ENCODE results near the gene GZMB. TPM values are rescaled to one million over a fixed set of nuclear protein-coding genes. Genes with fewer than 3 reads are reported as not detected.
"Not testable (repeated sequence)": the region's sequence is repeated elsewhere in the genome, so short reads cannot be mapped to it uniquely, and the experiment has no call there.

The GZMB gene
- total and polyA plus RNA-seq, 2 donors = 7.0 to 7.3 TPM

DNA sequence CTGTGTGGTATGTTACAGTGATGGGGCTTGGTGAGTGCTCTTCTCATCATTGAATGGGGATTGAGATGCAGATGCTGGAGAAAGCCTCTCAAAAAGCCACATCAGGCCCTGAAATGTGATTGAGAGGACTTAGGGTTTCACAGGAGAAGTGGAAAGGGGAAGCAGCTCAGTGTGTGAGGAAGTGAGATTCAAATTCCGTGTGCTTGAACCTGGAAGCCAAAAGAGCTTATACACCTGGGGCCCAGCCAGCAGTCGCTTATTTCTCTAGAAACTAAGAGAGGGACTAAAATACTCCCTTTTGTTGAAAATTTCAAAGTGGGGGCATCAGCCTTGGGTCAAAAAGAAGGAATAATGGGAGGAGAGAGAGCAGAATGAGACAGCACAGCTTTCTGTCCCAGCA lies 39.1 kb upstream of the GZMB start:
- Histone ChIP-seq H3K9me3 (ENCODE audit: control insufficient read depth in 2 of 2, insufficient read depth in 1 of 2, low read length in 1 of 2) (no peaks in the 10 kb centered on the region), H3K27ac (ENCODE audit: low read depth in 1 of 2, low read length in 1 of 2) (peak overlapping the region; percentile 88 to 89), H3K4me3 (ENCODE audit: low read length in 2 of 2) (no peak overlapping the region), H3K4me1 (ENCODE audit: control insufficient read depth in 2 of 2, insufficient read depth in 2 of 2, low read length in 2 of 2) (peaks cover 21 to 24% of the 10 kb centered on the region in 2 donors), H3K36me3 (ENCODE audit: control insufficient read depth in 2 of 2, insufficient read depth in 2 of 2, low read length in 1 of 2) (no peaks in the 10 kb centered on the region), H3K27me3 (ENCODE audit: control insufficient read depth in 2 of 2, insufficient read depth in 1 of 2, low read length in 1 of 2) (no peaks in the 10 kb centered on the region)
- no peak for DNase-seq (ENCODE audit: low read depth in 6 of 9, low spot score in 9 of 9)
- 26% methylated on average over 2 of the region's 2 CpGs for WGBS

DNA sequence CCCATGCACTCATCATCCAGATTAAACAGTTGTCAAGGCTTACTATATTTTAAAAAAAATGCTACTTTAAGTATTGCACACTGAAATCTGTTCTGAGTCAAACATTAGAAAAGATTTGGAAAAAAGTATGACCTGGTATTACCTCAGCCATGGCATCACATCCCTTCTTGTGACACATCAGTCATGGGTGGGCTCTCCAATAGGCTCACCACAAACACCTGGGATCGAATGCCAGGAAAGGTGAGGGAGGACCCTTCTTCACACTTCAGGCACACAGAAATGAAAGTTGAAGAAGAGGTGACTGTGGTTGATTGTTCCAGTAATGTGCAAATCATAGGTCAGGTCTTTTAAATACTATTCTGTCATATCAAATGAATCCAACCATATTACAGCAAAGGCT lies 36.6 kb upstream of the GZMB start:
- no peak overlapping the region for H3K4me3 ChIP-seq (ENCODE audit: low read length in 2 of 2)
- no peaks in the 10 kb centered on the region for H3K9me3 ChIP-seq (ENCODE audit: control insufficient read depth in 2 of 2, insufficient read depth in 1 of 2, low read length in 1 of 2)
- peaks cover 21 to 25% of the 10 kb centered on the region in 2 donors for H3K4me1 ChIP-seq (ENCODE audit: control insufficient read depth in 2 of 2, insufficient read depth in 2 of 2, low read length in 2 of 2)
- H3K36me3 ChIP-seq (ENCODE audit: control insufficient read depth in 2 of 2, insufficient read depth in 2 of 2, low read length in 1 of 2) = no peaks in the 10 kb centered on the region
- H3K27me3 ChIP-seq (ENCODE audit: control insufficient read depth in 2 of 2, insufficient read depth in 1 of 2, low read length in 1 of 2) = no peaks in the 10 kb centered on the region
- no peak for DNase-seq (ENCODE audit: low read depth in 6 of 9, low spot score in 9 of 9)
- H3K27ac ChIP-seq (ENCODE audit: low read depth in 1 of 2, low read length in 1 of 2) = no peak overlapping the region
- 80% methylated on average over 1 of the region's 1 CpG for WGBS

DNA sequence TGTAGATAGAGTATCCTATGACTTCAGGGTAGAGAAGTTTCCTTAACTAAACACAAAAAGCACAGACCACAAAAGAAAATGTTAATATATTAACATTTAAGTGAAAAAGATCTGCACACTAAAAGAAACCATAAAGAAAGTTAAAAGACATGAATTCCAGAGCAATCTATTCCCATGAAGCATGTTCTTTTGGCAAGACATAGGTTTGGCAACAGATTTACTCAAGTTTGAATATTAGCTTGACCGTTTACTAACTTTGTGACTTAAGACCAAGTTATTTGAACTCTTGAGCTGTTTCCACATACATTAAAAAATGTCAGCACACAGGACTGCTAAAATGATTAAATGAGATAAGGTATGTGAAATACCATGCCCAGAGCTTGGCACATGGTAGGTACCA lies 35.7 kb upstream of the GZMB start:
- DNase-seq (ENCODE audit: low read depth in 6 of 9, low spot score in 9 of 9) = no peak
- no peaks in the 10 kb centered on the region for H3K9me3 ChIP-seq (ENCODE audit: control insufficient read depth in 2 of 2, insufficient read depth in 1 of 2, low read length in 1 of 2)
- H3K4me3 ChIP-seq (ENCODE audit: low read length in 2 of 2) = no peak overlapping the region
- H3K36me3 ChIP-seq (ENCODE audit: control insufficient read depth in 2 of 2, insufficient read depth in 2 of 2, low read length in 1 of 2) = no peaks in the 10 kb centered on the region
- H3K4me1 ChIP-seq (ENCODE audit: control insufficient read depth in 2 of 2, insufficient read depth in 2 of 2, low read length in 2 of 2) = peaks cover 23 to 31% of the 10 kb centered on the region in 2 donors
- H3K27me3 ChIP-seq (ENCODE audit: control insufficient read depth in 2 of 2, insufficient read depth in 1 of 2, low read length in 1 of 2) = no peaks in the 10 kb centered on the region
- H3K27ac ChIP-seq (ENCODE audit: low read depth in 1 of 2, low read length in 1 of 2) = no peak overlapping the region
- WGBS = 92% methylated on average over 1 of the region's 1 CpG

DNA sequence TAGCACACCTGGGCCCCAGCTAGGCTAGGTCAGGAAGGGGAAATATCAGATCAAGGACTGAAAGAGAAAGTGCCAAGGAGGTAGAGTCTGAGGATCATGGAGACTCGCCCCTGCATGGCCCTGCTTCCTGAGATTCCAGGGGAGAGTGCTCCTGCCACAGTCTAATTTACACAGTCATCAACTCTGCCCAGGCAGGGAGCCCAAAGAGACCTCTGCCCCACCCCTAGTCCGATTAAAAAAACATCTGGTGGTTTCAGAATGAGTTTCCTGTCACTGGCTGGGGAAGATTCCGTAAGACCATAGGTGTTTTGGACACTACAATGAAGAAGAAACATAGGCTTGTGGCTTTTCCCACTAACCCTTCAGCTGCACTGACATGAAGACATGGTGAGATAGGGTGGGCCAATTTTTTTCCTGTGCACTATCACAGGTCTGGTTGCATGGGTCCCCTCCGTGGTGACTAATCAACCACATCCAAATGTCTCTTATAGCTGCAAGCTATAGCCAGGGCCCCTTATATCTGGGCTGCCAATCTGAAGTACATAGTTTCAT lies 31.5 kb upstream of the GZMB start:
- 11% methylated on average over 4 of the region's 4 CpGs for WGBS
- Histone ChIP-seq H3K9me3 (ENCODE audit: control insufficient read depth in 2 of 2, insufficient read depth in 1 of 2, low read length in 1 of 2) (no peaks in the 10 kb centered on the region), H3K4me3 (ENCODE audit: low read length in 2 of 2) (no peak overlapping the region), H3K27ac (ENCODE audit: low read depth in 1 of 2, low read length in 1 of 2) (peak overlapping the region in 1 of 2 donors; percentile 23), H3K36me3 (ENCODE audit: control insufficient read depth in 2 of 2, insufficient read depth in 2 of 2, low read length in 1 of 2) (no peaks in the 10 kb centered on the region), H3K4me1 (ENCODE audit: control insufficient read depth in 2 of 2, insufficient read depth in 2 of 2, low read length in 2 of 2) (peaks cover 3 to 29% of the 10 kb centered on the region in 2 donors), H3K27me3 (ENCODE audit: control insufficient read depth in 2 of 2, insufficient read depth in 1 of 2, low read length in 1 of 2) (no peaks in the 10 kb centered on the region)
- peak in 1 of 9 donors; percentile 37 for DNase-seq (ENCODE audit: low read depth in 6 of 9, low spot score in 9 of 9)

DNA sequence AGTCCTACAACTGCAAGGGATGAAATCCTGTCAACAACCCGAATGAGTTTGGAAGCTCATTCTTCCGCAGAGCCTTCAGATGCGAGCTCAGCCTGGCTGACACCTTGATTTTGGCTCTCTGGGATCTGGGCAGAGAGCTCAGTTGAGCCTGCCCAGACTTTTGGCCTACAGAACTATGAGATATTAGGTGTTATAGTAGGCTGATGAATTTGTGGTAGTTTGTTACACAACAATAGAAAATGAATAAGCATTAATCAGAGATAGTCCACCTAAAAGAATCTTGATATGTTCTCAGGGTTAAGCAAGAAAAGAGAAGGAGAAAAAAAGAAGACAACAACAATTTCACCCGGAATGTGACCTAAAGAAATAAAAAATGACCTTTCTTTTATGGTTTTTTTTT lies 30.4 kb upstream of the GZMB start:
- Histone ChIP-seq H3K27ac (ENCODE audit: low read depth in 1 of 2, low read length in 1 of 2) (no peak overlapping the region), H3K4me3 (ENCODE audit: low read length in 2 of 2) (no peak overlapping the region), H3K27me3 (ENCODE audit: control insufficient read depth in 2 of 2, insufficient read depth in 1 of 2, low read length in 1 of 2) (no peaks in the 10 kb centered on the region), H3K4me1 (ENCODE audit: control insufficient read depth in 2 of 2, insufficient read depth in 2 of 2, low read length in 2 of 2) (peaks cover 3 to 35% of the 10 kb centered on the region in 2 donors), H3K9me3 (ENCODE audit: control insufficient read depth in 2 of 2, insufficient read depth in 1 of 2, low read length in 1 of 2) (no peaks in the 10 kb centered on the region), H3K36me3 (ENCODE audit: control insufficient read depth in 2 of 2, insufficient read depth in 2 of 2, low read length in 1 of 2) (no peaks in the 10 kb centered on the region)
- DNase-seq (ENCODE audit: low read depth in 6 of 9, low spot score in 9 of 9) = no peak
- 98% methylated on average over 4 of the region's 4 CpGs for WGBS

DNA sequence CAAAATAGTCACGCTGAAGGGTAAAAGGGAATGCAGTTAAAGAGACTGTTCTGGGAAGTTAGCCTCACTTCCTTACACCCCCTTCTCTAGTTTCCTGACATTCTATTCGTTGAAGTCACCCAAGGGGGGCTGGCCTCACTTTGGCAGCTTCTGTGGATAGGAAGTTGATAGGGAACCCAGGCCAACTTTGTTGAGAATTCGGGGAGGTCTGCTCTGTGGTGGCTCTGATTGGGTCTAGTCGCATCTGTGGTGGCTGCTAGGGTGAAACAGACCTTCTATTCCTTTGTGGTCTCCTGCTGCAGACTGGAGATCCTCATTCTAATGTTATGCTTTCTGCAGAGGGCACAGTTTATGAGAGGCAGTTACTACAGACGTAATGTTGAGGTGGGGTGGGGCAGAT lies 28.8 kb upstream of the GZMB start:
- peaks cover 3 to 35% of the 10 kb centered on the region in 2 donors for H3K4me1 ChIP-seq (ENCODE audit: control insufficient read depth in 2 of 2, insufficient read depth in 2 of 2, low read length in 2 of 2)
- H3K4me3 ChIP-seq (ENCODE audit: low read length in 2 of 2) = no peak overlapping the region
- peak overlapping the region in 1 of 2 donors; percentile 23 for H3K27ac ChIP-seq (ENCODE audit: low read depth in 1 of 2, low read length in 1 of 2)
- H3K27me3 ChIP-seq (ENCODE audit: control insufficient read depth in 2 of 2, insufficient read depth in 1 of 2, low read length in 1 of 2) = no peaks in the 10 kb centered on the region
- no peaks in the 10 kb centered on the region for H3K36me3 ChIP-seq (ENCODE audit: control insufficient read depth in 2 of 2, insufficient read depth in 2 of 2, low read length in 1 of 2)
- DNase-seq (ENCODE audit: low read depth in 6 of 9, low spot score in 9 of 9) = peak in 1 of 9 donors; percentile 51
- WGBS = 8% methylated on average over 5 of the region's 5 CpGs
- H3K9me3 ChIP-seq (ENCODE audit: control insufficient read depth in 2 of 2, insufficient read depth in 1 of 2, low read length in 1 of 2) = no peaks in the 10 kb centered on the region

- DNase-seq (ENCODE audit: low read depth in 6 of 9, low spot score in 9 of 9) = no peak
- no peak overlapping the region for H3K4me3 ChIP-seq (ENCODE audit: low read length in 2 of 2)
- H3K9me3 ChIP-seq (ENCODE audit: control insufficient read depth in 2 of 2, insufficient read depth in 1 of 2, low read length in 1 of 2) = no peaks in the 10 kb centered on the region
- WGBS = 46% methylated on average over 9 of the region's 9 CpGs
- no peaks in the 10 kb centered on the region for H3K36me3 ChIP-seq (ENCODE audit: control insufficient read depth in 2 of 2, insufficient read depth in 2 of 2, low read length in 1 of 2)
- H3K4me1 ChIP-seq (ENCODE audit: control insufficient read depth in 2 of 2, insufficient read depth in 2 of 2, low read length in 2 of 2) = peaks cover 0 to 27% of the 10 kb centered on the region in 2 donors
- no peak overlapping the region for H3K27ac ChIP-seq (ENCODE audit: low read depth in 1 of 2, low read length in 1 of 2)
- no peaks in the 10 kb centered on the region for H3K27me3 ChIP-seq (ENCODE audit: control insufficient read depth in 2 of 2, insufficient read depth in 1 of 2, low read length in 1 of 2)
Observed at GRCh38 chr14:24659916-24660570, 26.1 kb upstream of the GZMB start.

DNA sequence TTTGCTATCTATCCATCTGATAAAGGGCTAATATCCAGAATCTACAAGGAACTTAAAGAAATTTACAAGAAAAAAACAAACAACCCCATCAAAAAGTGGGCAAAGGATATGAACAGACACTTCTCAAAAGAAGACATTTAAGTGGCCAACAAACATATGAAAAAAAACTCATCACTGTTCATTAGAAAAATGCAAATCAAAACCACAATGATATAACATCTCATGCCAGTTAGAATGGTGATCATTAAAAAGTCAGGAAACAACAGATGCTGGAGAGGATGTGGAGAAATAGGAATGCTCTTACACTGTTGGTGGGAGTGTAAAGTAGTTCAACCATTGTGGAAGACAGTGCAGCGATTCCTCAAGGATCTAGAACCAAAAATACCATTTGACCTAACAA lies 14.4 kb upstream of the GZMB start:
- DNase-seq (ENCODE audit: low read depth in 6 of 9, low spot score in 9 of 9); H3K27ac ChIP-seq (ENCODE audit: low read depth in 1 of 2, low read length in 1 of 2); H3K4me3 ChIP-seq (ENCODE audit: low read length in 2 of 2); H3K36me3 ChIP-seq (ENCODE audit: control insufficient read depth in 2 of 2, insufficient read depth in 2 of 2, low read length in 1 of 2); H3K9me3 ChIP-seq (ENCODE audit: control insufficient read depth in 2 of 2, insufficient read depth in 1 of 2, low read length in 1 of 2); H3K27me3 ChIP-seq (ENCODE audit: control insufficient read depth in 2 of 2, insufficient read depth in 1 of 2, low read length in 1 of 2): not testable (repeated sequence)
- peaks cover 7 to 17% of the 10 kb centered on the region in 2 donors for H3K4me1 ChIP-seq (ENCODE audit: control insufficient read depth in 2 of 2, insufficient read depth in 2 of 2, low read length in 2 of 2)
- 94% methylated on average over 1 of the region's 1 CpG for WGBS

DNA sequence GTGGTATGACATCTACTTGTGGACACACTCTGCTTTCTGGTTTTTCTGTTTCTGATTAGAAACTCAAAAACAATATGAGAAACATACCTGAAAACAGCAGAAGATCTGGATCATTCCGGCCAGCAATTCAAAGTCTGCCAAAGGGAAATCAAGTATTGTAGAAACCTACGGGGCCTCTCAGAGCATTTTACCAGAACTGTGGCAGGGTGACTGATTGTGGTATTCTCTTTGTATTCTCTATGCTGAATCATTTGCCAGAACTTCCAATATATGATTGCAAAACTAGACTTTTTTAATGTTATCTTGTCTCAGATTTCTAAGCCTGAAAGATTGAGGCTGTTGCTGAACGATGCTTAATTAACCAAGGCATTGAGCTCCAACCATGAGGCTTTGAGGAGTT lies 5.9 kb upstream of the GZMB start:
- Histone ChIP-seq H3K9me3 (ENCODE audit: control insufficient read depth in 2 of 2, insufficient read depth in 1 of 2, low read length in 1 of 2) (no peaks in the 10 kb centered on the region), H3K27ac (ENCODE audit: low read depth in 1 of 2, low read length in 1 of 2) (no peak overlapping the region), H3K36me3 (ENCODE audit: control insufficient read depth in 2 of 2, insufficient read depth in 2 of 2, low read length in 1 of 2) (no peaks in the 10 kb centered on the region), H3K27me3 (ENCODE audit: control insufficient read depth in 2 of 2, insufficient read depth in 1 of 2, low read length in 1 of 2) (no peaks in the 10 kb centered on the region), H3K4me3 (ENCODE audit: low read length in 2 of 2) (no peak overlapping the region), H3K4me1 (ENCODE audit: control insufficient read depth in 2 of 2, insufficient read depth in 2 of 2, low read length in 2 of 2) (peaks cover 8 to 17% of the 10 kb centered on the region in 2 donors)
- DNase-seq (ENCODE audit: low read depth in 6 of 9, low spot score in 9 of 9) = no peak
- 78% methylated on average over 3 of the region's 3 CpGs for WGBS
